ENCODE data around the gene DBET.
"Not testable (repeated sequence)": the region's sequence is repeated elsewhere in the genome, so short reads cannot be mapped to it uniquely, and the experiment has no call there.

GRCh38 chr4:190106191-190106590 lies 41.9 kb downstream of the DBET start:
- TF ChIP-seq RARB (CRISPR knock-in tag; IDR thresholded peaks at IDR 0.05); ZNF565 (CRISPR knock-in tag; conservative IDR thresholded peaks at IDR 0.05; ENCODE audit: low read depth); TSHZ2 (CRISPR knock-in tag; IDR thresholded peaks at IDR 0.05); CREB5 (CRISPR knock-in tag; IDR thresholded peaks at IDR 0.05; ENCODE audit: low read depth); PATZ1 (CRISPR knock-in tag; IDR thresholded peaks at IDR 0.05; ENCODE audit: borderline replicate concordance); ZFP30 (CRISPR knock-in tag; IDR thresholded peaks at IDR 0.05); BACH2 (CRISPR knock-in tag; IDR thresholded peaks at IDR 0.05; ENCODE audit: borderline replicate concordance); ZFP3 (CRISPR knock-in tag; IDR thresholded peaks at IDR 0.05); OSR1 (CRISPR knock-in tag; IDR thresholded peaks at IDR 0.05): not testable (repeated sequence)

Measured in SK-N-SH treated with all-trans-retinoic acid at 6 μM for 48 hours (cell line).